ENCODE results near the gene FGD4. TPM values are rescaled to one million over a fixed set of nuclear protein-coding genes. Genes with fewer than 3 reads are reported as not detected.

The FGD4 gene
- total RNA-seq, 4 donors from 2014 or later = 21.4 to 33.0 (median 26.9) TPM

DNA sequence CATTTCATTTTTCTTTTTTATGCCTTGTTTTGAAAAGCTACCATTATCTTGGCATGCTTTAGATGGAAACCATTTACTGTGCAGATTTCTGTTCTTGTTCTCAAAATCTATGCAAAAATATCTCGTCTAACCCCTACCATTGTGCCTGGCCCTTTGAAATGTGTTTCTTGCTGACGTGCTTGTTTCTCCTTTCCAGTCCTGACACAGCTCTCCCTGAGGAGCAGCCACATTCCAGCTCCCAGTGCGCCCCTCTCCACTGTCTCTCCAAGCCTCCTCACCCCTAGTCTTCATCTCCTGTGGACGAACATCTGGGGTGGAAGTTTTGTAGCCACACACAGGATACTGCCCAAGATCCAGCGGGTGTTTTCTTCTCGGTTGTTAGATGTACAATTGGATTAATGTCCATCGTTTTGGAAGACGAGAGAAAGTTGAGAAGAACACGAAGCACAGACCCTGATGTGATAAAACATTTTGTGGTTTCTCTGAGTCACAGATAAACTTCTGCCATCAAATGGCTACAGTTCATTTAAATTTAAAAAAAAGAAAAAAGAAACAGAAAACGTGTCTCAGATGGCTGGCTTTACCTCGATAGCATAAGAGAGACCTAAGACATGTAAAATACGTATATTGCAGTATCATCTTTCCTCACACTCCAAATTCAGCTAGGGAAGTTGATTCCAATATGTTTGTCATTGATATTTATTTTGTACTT lies 21.9 kb upstream of the FGD4 start:
- no peak for TF ChIP-seq POLR2AphosphoS5 (IDR thresholded peaks at IDR 0.05)
- TF ChIP-seq, protein P1, sequence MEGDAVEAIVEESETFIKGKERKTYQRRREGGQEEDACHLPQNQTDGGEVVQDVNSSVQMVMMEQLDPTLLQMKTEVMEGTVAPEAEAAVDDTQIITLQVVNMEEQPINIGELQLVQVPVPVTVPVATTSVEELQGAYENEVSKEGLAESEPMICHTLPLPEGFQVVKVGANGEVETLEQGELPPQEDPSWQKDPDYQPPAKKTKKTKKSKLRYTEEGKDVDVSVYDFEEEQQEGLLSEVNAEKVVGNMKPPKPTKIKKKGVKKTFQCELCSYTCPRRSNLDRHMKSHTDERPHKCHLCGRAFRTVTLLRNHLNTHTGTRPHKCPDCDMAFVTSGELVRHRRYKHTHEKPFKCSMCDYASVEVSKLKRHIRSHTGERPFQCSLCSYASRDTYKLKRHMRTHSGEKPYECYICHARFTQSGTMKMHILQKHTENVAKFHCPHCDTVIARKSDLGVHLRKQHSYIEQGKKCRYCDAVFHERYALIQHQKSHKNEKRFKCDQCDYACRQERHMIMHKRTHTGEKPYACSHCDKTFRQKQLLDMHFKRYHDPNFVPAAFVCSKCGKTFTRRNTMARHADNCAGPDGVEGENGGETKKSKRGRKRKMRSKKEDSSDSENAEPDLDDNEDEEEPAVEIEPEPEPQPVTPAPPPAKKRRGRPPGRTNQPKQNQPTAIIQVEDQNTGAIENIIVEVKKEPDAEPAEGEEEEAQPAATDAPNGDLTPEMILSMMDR (IDR thresholded peaks at IDR 0.05) = no peak
- TF ChIP-seq EP300 (IDR thresholded peaks at IDR 0.05) = no peak
- no peak for TF ChIP-seq POLR2A (IDR thresholded peaks at IDR 0.05; ENCODE audit: low read depth)
- no peaks in the 10 kb centered on the region for H3K36me3 ChIP-seq
- intact Hi-C loops (cut with DNase I) = no loop called here
- H3K4me3 ChIP-seq = no peak overlapping the region
- H3K9me3 ChIP-seq = no peaks in the 10 kb centered on the region
- H3K4me1 ChIP-seq = no peaks in the 10 kb centered on the region
- 77% methylated on average over 12 of the region's 12 CpGs for whole genome bisulfite sequencing
- no peak overlapping the region for H3K27ac ChIP-seq (replicated peaks in 1 of 4)
- no peaks in the 10 kb centered on the region for H3K27me3 ChIP-seq
- no peak for DNase-seq (ENCODE audit: extremely low spot score)

DNA sequence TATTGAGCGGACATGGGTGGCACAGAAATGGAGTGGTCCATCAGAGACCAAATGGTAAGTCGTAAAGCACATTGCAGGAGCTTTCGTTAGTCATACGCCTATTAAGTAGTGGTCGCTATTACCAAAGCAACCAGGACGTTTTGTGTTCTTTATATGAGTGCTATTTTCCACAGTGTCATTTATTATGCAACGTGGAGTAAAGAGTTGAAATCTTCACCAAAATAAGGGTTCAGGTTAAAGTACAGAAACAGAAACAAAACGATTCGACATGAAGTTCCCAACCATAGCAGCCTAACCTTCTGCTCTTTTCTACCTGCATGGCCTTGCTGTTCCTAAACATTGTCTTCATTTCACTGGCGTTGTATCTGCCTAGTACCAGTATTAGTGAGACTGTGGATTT lies 20.1 kb upstream of the FGD4 start:
- intact Hi-C loops (cut with DNase I) = no loop called here
- 85% methylated on average over 10 of the region's 10 CpGs for WGBS

DNA sequence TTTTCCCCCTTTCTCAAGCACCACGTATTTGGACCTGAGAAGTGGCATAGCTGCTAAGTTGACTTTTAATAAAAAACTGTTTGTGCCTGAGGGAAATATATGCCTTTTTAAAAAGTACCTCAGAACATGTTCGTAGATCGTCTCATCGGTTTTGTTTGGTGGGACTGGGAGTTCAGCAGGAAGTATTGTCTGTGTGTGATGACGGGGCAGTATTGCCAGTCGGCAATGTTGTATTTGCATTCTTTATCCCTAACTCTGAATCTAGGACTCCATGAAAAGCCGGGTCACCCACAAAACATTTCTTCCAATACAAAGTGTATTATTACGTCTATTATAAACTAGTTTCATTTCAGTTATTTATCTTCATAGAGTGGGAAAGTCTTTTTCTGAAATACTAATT lies 19.7 kb upstream of the FGD4 start:
- Histone ChIP-seq H3K4me1 (no peaks in the 10 kb centered on the region), H3K27me3 (no peaks in the 10 kb centered on the region), H3K9me3 (no peaks in the 10 kb centered on the region), H3K36me3 (no peaks in the 10 kb centered on the region), H3K27ac (replicated peaks in 1 of 4) (no peak overlapping the region), H3K4me3 (no peak overlapping the region)
- no peak for DNase-seq (ENCODE audit: extremely low spot score)
- no peak for TF ChIP-seq POLR2AphosphoS5 (IDR thresholded peaks at IDR 0.05)
- no peak for TF ChIP-seq POLR2A (IDR thresholded peaks at IDR 0.05; ENCODE audit: low read depth)
- TF ChIP-seq, protein P1 (IDR thresholded peaks at IDR 0.05) = no peak
- TF ChIP-seq EP300 (IDR thresholded peaks at IDR 0.05) = no peak
- intact Hi-C loops (cut with DNase I) = no loop called here
- WGBS = 93% methylated on average over 8 of the region's 8 CpGs

More for the DNA sequence above, 20.1 kb upstream of the FGD4 start:
- Histone ChIP-seq H3K4me3 (no peak overlapping the region), H3K27ac (replicated peaks in 1 of 4) (no peak overlapping the region), H3K27me3 (no peaks in the 10 kb centered on the region), H3K36me3 (no peaks in the 10 kb centered on the region), H3K4me1 (no peaks in the 10 kb centered on the region), H3K9me3 (no peaks in the 10 kb centered on the region)
- DNase-seq (ENCODE audit: extremely low spot score) = no peak
- no peak for TF ChIP-seq POLR2AphosphoS5 (IDR thresholded peaks at IDR 0.05)
- TF ChIP-seq, protein P1 (IDR thresholded peaks at IDR 0.05) = no peak
- TF ChIP-seq POLR2A (IDR thresholded peaks at IDR 0.05; ENCODE audit: low read depth) = no peak
- TF ChIP-seq EP300 (IDR thresholded peaks at IDR 0.05) = no peak

DNA sequence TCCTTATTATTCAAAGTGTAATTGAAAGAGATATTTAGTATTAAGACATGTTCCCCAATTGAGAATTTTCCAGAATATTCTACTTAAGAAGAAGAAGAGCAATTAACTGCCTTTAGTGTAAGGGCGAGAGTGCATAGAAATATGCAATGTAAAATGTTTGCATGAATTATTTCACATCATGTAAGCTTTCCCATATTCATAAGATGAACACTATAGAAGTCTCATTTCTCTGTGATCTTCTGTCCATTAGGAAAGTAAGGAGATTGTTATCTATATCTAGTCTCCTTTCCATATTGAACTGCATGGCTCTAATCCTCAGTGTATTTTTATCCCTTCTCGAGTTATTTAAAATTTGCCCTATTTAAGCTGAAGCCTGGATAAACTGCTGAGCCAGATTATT lies 17.1 kb upstream of the FGD4 start:
- no peak overlapping the region for H3K4me3 ChIP-seq
- H3K4me1 ChIP-seq = no peaks in the 10 kb centered on the region
- intact Hi-C loops (cut with DNase I) = no loop called here
- H3K36me3 ChIP-seq = no peaks in the 10 kb centered on the region
- no peak for DNase-seq (ENCODE audit: extremely low spot score)
- H3K27me3 ChIP-seq = no peaks in the 10 kb centered on the region
- no peaks in the 10 kb centered on the region for H3K9me3 ChIP-seq
- WGBS = 73% methylated on average over 2 of the region's 2 CpGs
- H3K27ac ChIP-seq (replicated peaks in 1 of 4) = no peak overlapping the region
- TF ChIP-seq EP300 (IDR thresholded peaks at IDR 0.05) = no peak
- TF ChIP-seq POLR2AphosphoS5 (IDR thresholded peaks at IDR 0.05) = no peak
- TF ChIP-seq POLR2A (IDR thresholded peaks at IDR 0.05; ENCODE audit: low read depth) = no peak
- TF ChIP-seq, protein P1 (IDR thresholded peaks at IDR 0.05) = no peak
